OCI-LY3 (cell line): Measurements from ENCODE around the gene SLC6A9.

Source experiments
- H2AFZ ChIP-seq: fragments of 200-600, 300-600 bp; shearing (Covaris generic); 2 replicates; pipeline ENCODE4 v1.6.0; 2014; ENCODE audit warnings: antibody characterized with exemption, low read depth, low read length
- H3K27ac ChIP-seq: fragments of 200-600, 300-600 bp; sonication (generic); 2 replicates; pipeline ENCODE4 v1.5.1; 2014; ENCODE audit warnings: mild to moderate bottlenecking, low read length, moderate library complexity, mixed read lengths
- H3K27me3 ChIP-seq: fragments of 200-600, 300-600 bp; sonication (generic); 2 replicates; pipeline ENCODE4 v1.6.1; 2014; ENCODE audit warnings: low read depth, low read length, mixed read lengths
- H3K36me3 ChIP-seq: fragments of 200-600, 300-600 bp; sonication (generic); replicated peaks from 2 replicates; pipeline ENCODE3; 2014; ENCODE audit warnings: low read depth, low read length, mixed read lengths
- H3K4me1 ChIP-seq: fragments of 300-600, 200-600 bp; sonication (generic); 2 replicates; pipeline ENCODE4 v1.6.1; 2014; ENCODE audit warnings: low read length, mixed read lengths
- H3K4me2 ChIP-seq: fragments of 200-600, 300-600 bp; sonication (generic); 2 replicates; pipeline ENCODE4 v1.6.1; 2014; ENCODE audit warnings: low read length, mixed read lengths
- H3K4me3 ChIP-seq: fragments of 300-600, 200-600 bp; sonication (generic); 2 replicates; pipeline ENCODE4 v1.5.1; 2014; ENCODE audit warnings: antibody characterized with exemption, mild to moderate bottlenecking, low read length, moderate library complexity
- H3K79me2 ChIP-seq: fragments of 300-600, 200-600 bp; shearing (Covaris generic); 2 replicates; pipeline ENCODE4 v1.6.1; 2014; ENCODE audit warnings: mild to moderate bottlenecking, low read length, mixed read lengths
- H3K9ac ChIP-seq: fragments of 300-600, 200-600 bp; shearing (Covaris generic); 2 replicates; pipeline ENCODE4 v1.6.0; 2014; ENCODE audit warnings: mild to moderate bottlenecking, low read length, moderate library complexity
- H3K9me3 ChIP-seq: fragments of 200-600, 300-600 bp; shearing (Covaris generic); 2 replicates; pipeline ENCODE4 v1.6.1; 2014; ENCODE audit warnings: low read length, mixed read lengths; ENCODE audit not compliant: insufficient read depth
- H4K20me1 ChIP-seq: fragments of 200-600, 300-600 bp; sonication (generic); 2 replicates; pipeline ENCODE4 v1.6.1; 2016; ENCODE audit warnings: low read length, mixed read lengths; ENCODE audit not compliant: insufficient read depth
- CTCF ChIP-seq: fragments of 200-600, 300-600 bp; sonication (generic); IDR thresholded peaks from 2 replicates; pipeline ENCODE4 v1.5.1; 2014; ENCODE audit warnings: antibody characterized with exemption, low read length, low read depth
- EZH2phosphoT487 ChIP-seq: fragments of 200-600 bp; shearing (Covaris generic); IDR thresholded peaks from 2 replicates; pipeline ENCODE4 v1.6.1; 2018; ENCODE audit warnings: antibody characterized with exemption, mixed run types, low read depth

The SLC6A9 gene

GRCh38 chr1:43970502-43970901 is 60.8 kb downstream of the SLC6A9 start:
- no peak overlapping the region for H3K27ac ChIP-seq
- H3K79me2 ChIP-seq: peaks cover 25% of the 10 kb centered on the region
- TF ChIP-seq CTCF (no peak), EZH2phosphoT487 (no peak)
- no peaks in the 10 kb centered on the region for H4K20me1 ChIP-seq
- H3K4me2 ChIP-seq: peak overlapping the region; percentile 93
- no peaks in the 10 kb centered on the region for H3K36me3 ChIP-seq
- H3K27me3 ChIP-seq: no peaks in the 10 kb centered on the region
- no peaks in the 10 kb centered on the region for H3K9me3 ChIP-seq
- H3K9ac ChIP-seq: peak overlapping the region; percentile 77
- peak overlapping the region; percentile 97 for H3K4me3 ChIP-seq
- no peak overlapping the region for H2AFZ ChIP-seq
- peaks cover 15% of the 10 kb centered on the region for H3K4me1 ChIP-seq

GRCh38 chr1:43969746-43970466 is 61.4 kb downstream of the SLC6A9 start, which contains the start of gene DPH2:
Gene DPH2, plus strand, starts transcription at chr1:43970010. Its CDS starts 166 bp downstream, at chr1:43970176.
- Histone ChIP-seq H3K79me2 (peaks cover 19% of the 10 kb centered on the region), H3K4me2 (peak within 1 kb of the TSS; percentile 93), H4K20me1 (no peaks in the 10 kb centered on the region), H2AFZ (no peak within 1 kb of the TSS), H3K36me3 (no peaks in the 10 kb centered on the region), H3K4me3 (peak within 1 kb of the TSS; percentile 97), H3K9ac (peak within 1 kb of the TSS; percentile 77), H3K9me3 (no peaks in the 10 kb centered on the region), H3K27ac (no peak within 1 kb of the TSS), H3K4me1 (peaks cover 15% of the 10 kb centered on the region), H3K27me3 (no peaks in the 10 kb centered on the region)
- TF ChIP-seq EZH2phosphoT487: no peak
- TF ChIP-seq CTCF: peak; percentile 14; the same call in 1 of the 2 replicates

GRCh38 chr1:43969416-43969745 is 61.9 kb downstream of the SLC6A9 start:
- H3K27ac ChIP-seq: no peak overlapping the region
- no peaks in the 10 kb centered on the region for H3K9me3 ChIP-seq
- H3K27me3 ChIP-seq: no peaks in the 10 kb centered on the region
- peak overlapping the region; percentile 97 for H3K4me3 ChIP-seq
- H4K20me1 ChIP-seq: no peaks in the 10 kb centered on the region
- peaks cover 15% of the 10 kb centered on the region for H3K4me1 ChIP-seq
- H3K79me2 ChIP-seq: peaks cover 17% of the 10 kb centered on the region
- H2AFZ ChIP-seq: no peak overlapping the region
- no peak overlapping the region for H3K9ac ChIP-seq
- no peaks in the 10 kb centered on the region for H3K36me3 ChIP-seq
- TF ChIP-seq EZH2phosphoT487 (no peak), CTCF (no peak)
- peak overlapping the region; percentile 81 for H3K4me2 ChIP-seq

GRCh38 chr1:43968348-43968948 is 62.8 kb downstream of the SLC6A9 start:
- no peaks in the 10 kb centered on the region for H3K27me3 ChIP-seq
- H4K20me1 ChIP-seq: no peaks in the 10 kb centered on the region
- no peak overlapping the region for H3K4me2 ChIP-seq
- peaks cover 17% of the 10 kb centered on the region for H3K79me2 ChIP-seq
- H3K27ac ChIP-seq: no peak overlapping the region
- H3K4me1 ChIP-seq: peaks cover 9% of the 10 kb centered on the region
- H3K4me3 ChIP-seq: no peak overlapping the region
- H2AFZ ChIP-seq: no peak overlapping the region
- no peaks in the 10 kb centered on the region for H3K36me3 ChIP-seq
- no peaks in the 10 kb centered on the region for H3K9me3 ChIP-seq
- TF ChIP-seq EZH2phosphoT487 (no peak), CTCF (no peak)
- no peak overlapping the region for H3K9ac ChIP-seq
